Skeletal muscle tissue (tissue), 4 donors: ENCODE data around the gene ABCG4. TPM values are rescaled to one million over a fixed set of nuclear protein-coding genes. Genes with fewer than 3 reads are reported as not detected.
"Not testable (repeated sequence)": the region's sequence is repeated elsewhere in the genome, so short reads cannot be mapped to it uniquely, and the experiment has no call there.

Experiments used
- H3K27ac ChIP-seq: one replicate; pipeline ENCODE4 v1.7.0; 2013; ENCODE audit warnings: mild to moderate bottlenecking, low read depth, low read length, inconsistent platforms
- H3K27me3 ChIP-seq, 3 donors: one replicate each; pipeline ENCODE4 v1.7.0; 2013; ENCODE audit warnings: low read length in 3 of 3; ENCODE audit not compliant: control insufficient read depth in 3 of 3, insufficient read depth in 3 of 3
- H3K36me3 ChIP-seq, 3 donors: one replicate each; pipeline ENCODE4 v1.7.0; 2013; ENCODE audit warnings: low read length in 3 of 3; ENCODE audit not compliant: control insufficient read depth in 3 of 3, insufficient read depth in 3 of 3
- H3K4me1 ChIP-seq, 3 donors: one replicate each; pipeline ENCODE4 v1.7.0; 2013; ENCODE audit warnings: low read length in 3 of 3, mild to moderate bottlenecking in 3 of 3; ENCODE audit not compliant: control insufficient read depth in 3 of 3, insufficient read depth in 3 of 3
- H3K4me3 ChIP-seq, 3 donors: one replicate each; pipeline ENCODE4 v1.7.0; 2013; ENCODE audit warnings: low read length in 3 of 3
- H3K9ac ChIP-seq, 3 donors: one replicate each; pipeline ENCODE4 v1.7.0; 2013; ENCODE audit warnings: low read length in 3 of 3, mild to moderate bottlenecking in 3 of 3, moderate library complexity in 2 of 3, low read depth in 1 of 3
- H3K9me3 ChIP-seq, 3 donors: one replicate each; pipeline ENCODE4 v1.7.0; 2013; ENCODE audit warnings: low read length in 3 of 3; ENCODE audit not compliant: control insufficient read depth in 3 of 3
- total RNA-seq: library from RNA; depleted of rRNA; stranded (reverse); fragments of >200 nt; gene quantifications from one replicate; pipeline ENCODE4 v1.2.3, GENCODE V29; 2014
- donor health status: Osteomylitis.

ABCG4 gene
- under 0.01 TPM for total RNA-seq

GRCh38 chr11:119149018-119149785 lies at the start of gene ABCG4:
Gene ABCG4 (plus strand): TSS chr11:119149052. CDS start chr11:119149966, 914 bp downstream.
- Histone ChIP-seq H3K9ac (peak within 1 kb of the TSS; percentile 40 to 57 (median 45)), H3K4me1 (peaks cover 8 to 20% (median 12%) of the 10 kb centered on the region in 3 donors), H3K27me3 (peaks cover 10 to 25% (median 25%) of the 10 kb centered on the region in 3 donors), H3K9me3 (no peaks in the 10 kb centered on the region), H3K4me3 (peak within 1 kb of the TSS; percentile 67 to 70 (median 69)), H3K36me3 (no peaks in the 10 kb centered on the region), H3K27ac (no peak within 1 kb of the TSS)

GRCh38 chr11:119099711-119100110 lies 49.1 kb upstream of the ABCG4 start:
- H3K27me3 ChIP-seq = no peaks in the 10 kb centered on the region
- H3K9ac ChIP-seq = no peak overlapping the region
- H3K4me1 ChIP-seq = peaks cover 28 to 46% (median 33%) of the 10 kb centered on the region in 3 donors
- H3K9me3 ChIP-seq = no peaks in the 10 kb centered on the region
- H3K36me3 ChIP-seq = peaks cover 16 to 25% (median 21%) of the 10 kb centered on the region in 3 donors
- no peak overlapping the region for H3K4me3 ChIP-seq
- no peak overlapping the region for H3K27ac ChIP-seq

GRCh38 chr11:119100246-119100970 lies 48.4 kb upstream of the ABCG4 start:
- Histone ChIP-seq H3K9ac (peak overlapping the region; percentile 2 to 94 (median 93)), H3K36me3 (peaks cover 16 to 25% (median 21%) of the 10 kb centered on the region in 3 donors), H3K4me1 (peaks cover 28 to 42% (median 30%) of the 10 kb centered on the region in 3 donors), H3K27me3 (no peaks in the 10 kb centered on the region), H3K9me3 (no peaks in the 10 kb centered on the region), H3K4me3 (peak overlapping the region; percentile 88 to 90 (median 90)), H3K27ac (no peak overlapping the region)

- Histone ChIP-seq H3K9ac (peak overlapping the region; percentile 92 to 94 (median 93)), H3K9me3 (no peaks in the 10 kb centered on the region), H3K4me3 (peak overlapping the region; percentile 88 to 90 (median 90)), H3K36me3 (peaks cover 16 to 25% (median 21%) of the 10 kb centered on the region in 3 donors), H3K27me3 (no peaks in the 10 kb centered on the region), H3K27ac (peak overlapping the region; percentile 93), H3K4me1 (peaks cover 24 to 38% (median 28%) of the 10 kb centered on the region in 3 donors)
Observed at GRCh38 chr11:119100994-119101758, 47.7 kb upstream of the ABCG4 start.

GRCh38 chr11:119101759-119102423 lies 47.0 kb upstream of the ABCG4 start, which contains the start of gene DPAGT1:
Gene DPAGT1 (minus strand): TSS chr11:119101853. CDS start chr11:119101655, 198 bp downstream.
- no peaks in the 10 kb centered on the region for H3K27me3 ChIP-seq
- peak within 1 kb of the TSS; percentile 88 to 90 (median 90) for H3K4me3 ChIP-seq
- H3K27ac ChIP-seq = peak within 1 kb of the TSS; percentile 93
- H3K4me1 ChIP-seq = peaks cover 31 to 45% (median 35%) of the 10 kb centered on the region in 3 donors
- H3K9me3 ChIP-seq = no peaks in the 10 kb centered on the region
- H3K9ac ChIP-seq = peak within 1 kb of the TSS; percentile 92 to 94 (median 93)
- H3K36me3 ChIP-seq = peaks cover 14 to 19% (median 15%) of the 10 kb centered on the region in 3 donors

- peak overlapping the region; percentile 39 to 90 (median 88) for H3K4me3 ChIP-seq
- peak overlapping the region in 2 of 3 donors; percentile 54 to 93 for H3K9ac ChIP-seq
Observed at GRCh38 chr11:119103161-119103664, 45.6 kb upstream of the ABCG4 start.

GRCh38 chr11:119103793-119104192 lies 45.1 kb upstream of the ABCG4 start:
- no peak overlapping the region for H3K27ac ChIP-seq
- no peaks in the 10 kb centered on the region for H3K27me3 ChIP-seq
- H3K36me3 ChIP-seq = peaks cover 0 to 2% (median 0%) of the 10 kb centered on the region in 3 donors
- no peak overlapping the region for H3K4me3 ChIP-seq
- no peak overlapping the region for H3K9ac ChIP-seq
- H3K9me3 ChIP-seq = no peaks in the 10 kb centered on the region
- peaks cover 42 to 58% (median 46%) of the 10 kb centered on the region in 3 donors for H3K4me1 ChIP-seq

More at GRCh38 chr11:119103161-119103664, 45.6 kb upstream of the ABCG4 start:
- not testable (repeated sequence) for H3K27me3 ChIP-seq, H3K36me3 ChIP-seq, H3K9me3 ChIP-seq
- Histone ChIP-seq H3K4me1 (peaks cover 36 to 53% (median 40%) of the 10 kb centered on the region in 3 donors), H3K27ac (peak overlapping the region; percentile 93)

GRCh38 chr11:119106564-119107537 lies 42.0 kb upstream of the ABCG4 start, which contains the start of gene C2CD2L:
Gene C2CD2L (plus strand): TSS chr11:119107344. CDS start chr11:119107742, 398 bp downstream.
- peaks cover 31 to 47% (median 35%) of the 10 kb centered on the region in 3 donors for H3K4me1 ChIP-seq

More at GRCh38 chr11:119106564-119107537, 42.0 kb upstream of the ABCG4 start, which contains the start of gene C2CD2L:
- Histone ChIP-seq H3K27me3 (no peaks in the 10 kb centered on the region), H3K9ac (peak within 1 kb of the TSS; percentile 69 to 86 (median 73)), H3K9me3 (no peaks in the 10 kb centered on the region), H3K4me3 (peak within 1 kb of the TSS; percentile 65 to 85 (median 77)), H3K27ac (peak within 1 kb of the TSS; percentile 57), H3K36me3 (peaks cover 12 to 18% (median 16%) of the 10 kb centered on the region in 3 donors)
